Tibial nerve (tissue), 4 donors: Measurements from ENCODE around the gene PET100.

Source experiments
- CTCF ChIP-seq, 5 experiments: fragments of 200-600 bp in 3 of 5; fragments of 450-650 bp in 2 of 5; sonication (generic) in 3 of 5; IDR thresholded peaks; one replicate each; pipeline ENCODE4 v1.5.1; 2016 to 2019; ENCODE audit warnings: antibody characterized with exemption in 5 of 5, mild to moderate bottlenecking in 3 of 5, moderate library complexity in 2 of 5
- EP300 ChIP-seq, 2 donors: sonication (generic); formaldehyde crosslinking; IDR thresholded peaks; one replicate each; pipeline ENCODE4 v1.6.1; 2017; ENCODE audit warnings: antibody characterized with exemption in 2 of 2, mild to moderate bottlenecking in 1 of 2
- POLR2A ChIP-seq, 2 donors: fragments of 450-650 bp; IDR thresholded peaks; one replicate each; pipeline ENCODE4 v1.6.1; 2017; ENCODE audit warnings: antibody characterized with exemption in 2 of 2, mild to moderate bottlenecking in 2 of 2, moderate library complexity in 2 of 2

- TF ChIP-seq CTCF (IDR thresholded peaks at IDR 0.05) (no peak), EP300 (IDR thresholded peaks at IDR 0.05) (no peak), POLR2A (IDR thresholded peaks at IDR 0.05) (no peak)
These were observed 34.1 kb downstream of the PET100 start for GRCh38 chr19:7663706-7664105.
